T-helper 2 cell (primary cell): ENCODE data around the gene CEACAM19.
"Not testable (repeated sequence)": the region's sequence is repeated elsewhere in the genome, so short reads cannot be mapped to it uniquely, and the experiment has no call there.

ENCODE experiments used
- DNase-seq, 5 experiments: peaks; one replicate each; pipeline versions ENCODE4 v3.0.0 to v3.0.0-alpha.2; 2012 to 2022
- total RNA-seq, 2 donors: gene quantifications; one replicate each; lab custom pipeline; 2026; lab: John Stamatoyannopoulos, UW

Gene CEACAM19, protein sequence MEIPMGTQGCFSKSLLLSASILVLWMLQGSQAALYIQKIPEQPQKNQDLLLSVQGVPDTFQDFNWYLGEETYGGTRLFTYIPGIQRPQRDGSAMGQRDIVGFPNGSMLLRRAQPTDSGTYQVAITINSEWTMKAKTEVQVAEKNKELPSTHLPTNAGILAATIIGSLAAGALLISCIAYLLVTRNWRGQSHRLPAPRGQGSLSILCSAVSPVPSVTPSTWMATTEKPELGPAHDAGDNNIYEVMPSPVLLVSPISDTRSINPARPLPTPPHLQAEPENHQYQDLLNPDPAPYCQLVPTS
- total RNA-seq: 0 to 0.34 reads per million in 2 donors

DNA sequence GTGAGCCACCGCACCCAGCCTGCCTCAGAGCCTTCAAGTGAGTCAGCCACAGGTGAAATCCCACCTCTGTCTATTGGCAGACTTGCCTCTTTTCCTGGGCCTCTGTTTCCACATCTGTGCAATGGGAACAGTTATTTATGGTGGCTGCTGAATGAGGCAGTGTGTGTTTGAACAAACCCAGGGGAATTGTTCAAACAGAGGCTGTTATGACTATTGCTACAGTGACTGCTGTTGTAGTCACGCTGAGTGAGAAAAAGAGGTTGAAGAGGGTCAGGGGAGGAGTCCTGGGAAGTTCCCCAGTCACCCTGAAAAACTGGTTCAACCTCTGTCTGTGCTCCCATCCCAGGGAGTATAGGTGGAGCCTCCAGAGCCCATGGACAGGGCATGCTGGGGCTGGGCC lies at the start of gene CEACAM19:
TSS of gene CEACAM19 (plus strand) at position 83 of the 400 bp plus-strand sequence. CDS start 450 bp downstream, outside the sequence.
- no peak for DNase-seq

DNA sequence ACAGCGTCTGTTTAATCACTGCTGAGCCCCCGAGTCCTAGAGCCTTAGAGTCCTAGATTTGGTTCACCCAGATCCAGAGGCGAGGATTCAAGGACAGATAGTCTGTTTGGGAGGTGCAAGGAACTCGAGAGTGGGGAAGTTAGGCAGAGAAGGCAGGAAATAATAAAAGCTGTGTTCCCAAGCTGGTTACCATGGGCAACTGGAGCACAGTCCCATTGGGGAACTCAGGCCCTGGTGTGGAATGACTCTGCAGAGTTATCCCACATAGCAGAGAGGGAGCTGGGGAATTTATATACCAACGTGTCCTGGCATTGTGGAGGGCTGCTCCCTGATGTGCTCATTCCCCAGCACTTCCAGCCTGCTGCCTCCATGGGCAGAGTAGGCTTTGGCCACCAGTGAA lies 48.2 kb upstream of the CEACAM19 start:
- DNase-seq: no peak

DNA sequence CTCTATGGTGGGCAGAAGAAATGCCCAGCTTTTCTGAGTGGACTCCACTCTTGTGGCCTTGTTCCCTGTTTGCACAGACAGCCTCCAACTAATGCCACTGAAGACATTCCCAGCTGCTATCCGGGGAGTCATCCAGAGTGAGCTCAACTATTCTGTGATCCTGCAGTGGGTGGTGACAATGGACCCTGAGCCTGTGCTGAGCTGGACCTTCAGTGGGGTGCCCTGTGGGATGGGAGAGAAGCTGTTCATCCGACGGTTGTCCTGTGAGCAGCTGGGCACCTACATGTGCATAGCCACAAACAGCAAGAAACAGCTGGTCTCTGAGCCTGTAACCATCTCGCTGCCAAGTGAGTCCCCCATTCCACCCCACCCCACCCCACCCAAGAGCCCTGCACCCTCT lies 47.7 kb upstream of the CEACAM19 start:
- DNase-seq: no peak

DNA sequence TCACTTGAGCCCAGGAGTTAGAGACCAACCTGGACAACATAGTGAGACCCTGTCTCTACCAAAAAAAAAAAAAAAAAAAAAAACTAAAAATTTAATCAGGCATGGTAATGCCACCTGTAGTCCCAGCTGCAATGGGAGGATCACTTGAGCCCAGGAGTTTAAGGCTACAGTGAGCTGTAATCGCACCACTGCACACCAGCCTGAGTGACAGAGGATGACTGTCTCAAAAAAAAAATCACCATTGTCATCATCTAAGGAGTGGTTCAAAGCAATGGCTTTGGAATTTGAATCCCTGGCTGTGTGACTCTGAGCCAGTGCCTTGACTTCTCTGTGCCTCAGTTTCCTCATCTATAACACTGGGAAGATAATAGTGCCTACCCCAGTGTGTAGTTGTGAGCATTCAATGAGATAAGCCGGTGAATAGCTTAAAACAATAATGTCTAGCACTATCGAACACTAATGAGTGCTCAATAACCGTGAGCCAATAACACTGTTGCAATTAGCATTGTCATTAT lies 46.4 kb upstream of the CEACAM19 start:
- no peak for DNase-seq

DNA sequence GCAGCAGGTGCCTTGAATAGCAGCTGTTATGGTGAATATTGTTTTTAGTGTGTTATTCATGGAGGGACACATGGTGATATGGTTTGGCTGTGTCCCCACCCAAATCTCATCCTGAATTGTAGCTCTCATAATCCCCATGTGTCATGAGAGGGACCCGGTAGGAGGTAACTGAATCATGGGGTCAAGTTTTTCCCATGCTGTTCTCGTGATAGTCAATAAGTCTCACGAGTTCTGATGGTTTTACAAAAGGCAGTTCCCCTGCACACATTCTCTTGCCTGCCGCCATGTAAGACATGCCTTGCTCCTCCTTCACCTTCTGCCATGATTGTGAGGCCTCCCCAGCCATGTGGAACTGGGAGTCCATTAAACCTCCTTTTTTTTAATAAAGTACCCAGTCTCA lies 45.6 kb upstream of the CEACAM19 start:
- DNase-seq: not testable (repeated sequence)

DNA sequence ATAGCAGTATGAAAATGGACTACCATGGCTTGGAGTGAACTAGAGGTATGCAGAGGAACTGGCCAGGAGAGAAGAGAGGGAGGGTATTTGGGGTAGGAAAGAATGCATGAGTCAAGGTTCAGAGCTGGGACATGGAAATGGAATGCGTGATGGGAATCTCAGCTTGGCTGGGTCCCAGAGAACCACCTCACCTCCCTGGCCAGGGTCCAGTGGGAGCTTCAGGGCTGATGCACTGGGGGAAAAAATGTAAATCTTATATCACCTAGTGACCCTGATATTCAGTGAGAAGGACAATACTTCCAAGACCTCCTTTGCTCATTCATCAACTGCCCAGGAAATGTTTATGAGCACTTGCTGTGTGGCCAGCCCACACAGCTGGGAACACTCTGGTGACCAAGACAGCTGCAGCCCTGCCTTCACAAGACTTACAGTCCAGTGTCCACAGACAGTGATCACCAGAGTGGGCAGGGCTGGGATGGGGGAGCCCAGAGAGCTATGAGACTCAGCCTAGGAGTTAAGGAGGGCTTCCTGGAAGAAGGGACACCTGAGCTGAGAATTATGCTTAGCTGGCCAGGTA lies 45.1 kb upstream of the CEACAM19 start:
- no peak for DNase-seq

DNA sequence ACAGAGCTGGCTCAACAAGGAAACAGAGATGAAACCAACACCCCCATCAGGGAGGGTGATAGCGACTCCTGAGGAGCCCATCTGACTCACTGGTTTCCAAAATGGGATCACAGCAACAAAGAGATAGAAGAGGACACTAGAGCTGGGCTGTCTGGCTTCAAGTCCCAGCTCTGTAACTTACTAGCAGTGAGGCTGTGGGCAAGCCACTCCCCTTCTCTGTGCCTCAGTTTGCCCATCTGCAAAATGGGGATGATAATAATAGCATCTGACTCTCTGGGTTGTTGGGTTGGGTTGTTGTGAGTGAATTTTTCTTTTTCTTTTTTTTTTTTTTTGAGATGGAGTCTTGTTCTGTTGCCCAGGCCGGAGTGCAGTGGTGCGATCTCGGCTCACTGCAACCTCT lies 43.7 kb upstream of the CEACAM19 start:
- no peak for DNase-seq

DNA sequence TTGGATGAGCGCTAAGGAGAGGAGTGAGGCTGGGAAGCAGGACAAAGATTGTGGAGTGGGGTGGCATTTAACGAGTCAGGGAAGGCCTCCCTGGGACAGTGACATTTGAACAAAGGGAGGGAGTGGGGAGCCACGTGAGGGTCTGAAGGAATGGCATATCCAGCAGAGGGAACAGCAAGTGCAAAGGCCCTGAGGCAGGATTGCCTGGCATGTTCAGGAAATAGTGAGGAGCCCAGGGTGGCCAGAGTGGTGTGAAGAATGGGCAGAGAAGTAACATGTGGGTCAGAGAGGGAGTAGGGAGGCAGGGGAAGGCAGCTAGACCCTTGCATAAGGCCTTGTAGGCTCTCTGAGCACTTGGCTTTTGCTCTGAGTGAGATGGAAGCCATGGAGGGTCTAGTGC lies 42.5 kb upstream of the CEACAM19 start:
- no peak for DNase-seq

DNA sequence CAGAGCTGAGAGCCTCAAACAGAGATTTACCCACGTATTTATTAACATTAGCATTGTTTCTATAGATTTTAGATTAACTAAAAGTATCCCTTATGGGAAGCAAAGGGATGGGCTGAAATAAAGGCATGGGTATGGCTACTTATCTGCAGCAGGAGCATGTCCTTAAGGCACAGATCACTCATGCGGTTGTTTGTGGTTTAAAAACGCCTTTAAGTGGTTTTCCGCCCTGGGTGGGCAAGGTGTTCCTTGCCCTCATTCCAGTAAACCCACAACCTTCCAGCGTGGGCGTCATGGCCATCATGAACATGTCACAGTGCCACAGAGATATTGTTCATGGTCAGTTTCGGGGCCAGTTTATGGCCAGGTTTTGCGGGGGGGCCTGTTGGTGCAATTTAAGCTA lies 39.7 kb upstream of the CEACAM19 start:
- not testable (repeated sequence) for DNase-seq

DNA sequence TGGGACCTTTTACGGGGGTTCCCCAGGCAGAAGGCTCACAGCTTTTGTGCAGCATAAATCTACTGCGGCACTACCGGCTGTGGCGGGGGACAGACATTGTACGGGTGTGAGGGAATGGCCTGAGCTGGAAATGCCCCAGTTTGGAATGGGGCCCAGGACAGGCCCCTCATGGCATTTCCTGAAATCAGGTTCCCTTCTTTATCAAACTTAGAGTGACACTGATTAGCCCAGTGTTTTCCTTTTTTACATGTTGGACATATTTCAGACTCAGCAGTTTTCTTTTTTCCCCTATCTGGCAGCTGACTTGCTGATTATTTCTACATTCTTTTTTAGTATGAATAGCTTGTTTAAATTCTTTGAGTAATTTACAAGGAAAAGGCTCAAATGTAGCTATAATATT lies 37.2 kb upstream of the CEACAM19 start:
- DNase-seq: not testable (repeated sequence)

DNA sequence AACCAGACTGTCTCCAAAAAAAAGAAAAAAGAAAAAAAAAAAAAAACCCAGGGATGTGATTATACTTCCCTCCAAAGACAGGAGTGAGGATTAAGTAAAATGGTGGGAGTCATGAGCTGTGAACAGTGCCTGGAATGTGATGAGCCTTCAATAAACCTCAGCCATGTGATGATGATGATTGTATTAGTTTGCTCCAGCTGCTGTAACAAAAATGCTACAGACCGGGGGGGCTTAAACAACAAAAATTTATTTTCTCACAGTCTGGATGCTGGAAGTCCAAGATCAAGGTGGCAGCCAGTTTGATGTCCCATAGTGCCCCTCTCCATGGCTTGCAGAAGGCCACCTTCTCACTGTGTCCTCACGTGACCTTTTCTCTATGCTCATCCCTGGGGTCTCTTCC lies 36.5 kb upstream of the CEACAM19 start:
- DNase-seq: no peak

DNA sequence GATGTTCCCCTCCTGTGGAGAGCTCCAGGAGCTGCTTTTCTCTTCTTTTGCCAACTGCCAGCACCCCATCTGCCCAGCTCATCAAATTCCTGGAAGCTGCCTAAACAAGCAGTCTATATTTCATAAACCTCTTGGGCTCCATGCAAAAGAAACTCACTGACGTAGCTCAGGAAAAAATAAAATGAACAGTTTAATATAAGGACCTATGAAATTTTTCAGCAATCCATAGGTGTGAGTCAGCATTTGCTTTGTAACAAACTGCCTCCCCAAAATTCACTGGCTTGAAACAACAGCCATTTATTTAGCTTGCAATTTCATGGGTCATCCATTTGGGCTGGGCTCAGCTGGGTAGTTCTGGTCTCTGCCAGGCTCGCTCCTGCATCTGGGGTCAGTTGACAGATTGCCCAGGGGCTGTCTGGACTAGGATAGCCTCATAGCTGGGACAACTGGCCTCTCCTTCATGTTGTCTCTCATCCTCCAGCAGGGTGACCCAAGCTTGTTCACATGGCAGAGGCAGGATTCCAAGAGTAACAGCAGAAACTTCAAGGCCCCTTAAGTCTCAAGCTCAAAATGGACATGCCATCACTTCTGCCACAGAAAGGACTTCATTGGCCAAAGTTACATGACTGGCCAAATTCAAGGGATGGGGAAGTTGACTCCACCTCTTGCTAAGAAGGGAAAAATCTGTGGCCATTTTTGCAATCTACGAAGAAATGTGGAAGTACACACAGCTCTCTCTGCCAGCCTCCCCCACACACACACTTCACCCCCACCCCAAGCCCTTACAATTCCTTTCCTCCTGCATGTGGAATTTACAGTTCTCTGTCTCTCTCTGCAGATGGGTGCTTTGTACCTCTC lies 35.5 kb upstream of the CEACAM19 start:
- DNase-seq: no peak

DNA sequence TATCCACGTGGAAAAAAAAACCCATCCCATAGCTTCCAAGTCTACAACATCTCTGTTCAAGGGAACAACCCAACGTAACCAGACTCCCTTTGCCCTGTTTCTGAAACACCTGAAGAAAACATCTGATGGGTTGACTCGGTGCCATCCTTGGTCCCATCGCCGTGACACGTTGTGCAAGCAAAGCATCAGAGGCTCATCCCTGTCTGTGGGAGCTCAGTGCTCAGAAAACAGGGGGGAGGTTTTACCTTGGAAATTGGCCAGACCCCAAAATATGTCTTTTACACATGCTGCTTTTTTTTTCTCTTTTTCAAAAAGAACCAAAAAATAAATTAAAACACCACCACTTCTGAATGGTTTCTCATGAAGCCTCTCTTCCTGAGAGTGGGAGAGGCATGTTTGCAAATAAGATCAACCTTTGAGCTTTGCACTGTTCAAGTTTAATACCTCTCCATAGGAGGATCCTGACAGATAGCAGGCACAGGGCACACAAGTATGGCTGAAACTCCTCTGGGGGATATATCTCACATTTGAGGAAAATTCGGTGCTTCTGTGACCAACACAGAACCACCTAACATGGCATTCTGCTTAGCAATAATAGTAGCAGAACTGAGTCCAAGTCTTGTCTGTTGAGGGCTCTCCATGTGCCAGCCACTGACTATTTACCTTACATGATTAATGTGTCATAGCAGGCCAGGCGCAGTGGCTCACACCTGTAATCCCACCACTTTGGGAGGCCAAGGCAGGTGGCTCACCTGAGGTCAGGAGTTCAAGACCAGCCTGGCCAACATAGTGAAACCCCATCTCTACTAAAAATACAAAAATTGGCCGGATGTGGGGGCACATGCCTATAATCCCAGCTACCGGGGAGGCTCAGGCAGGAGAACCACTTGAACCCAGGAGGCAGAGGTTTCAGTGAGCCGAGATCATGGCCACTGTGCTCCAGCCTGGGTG lies 34.6 kb upstream of the CEACAM19 start:
- no peak for DNase-seq

DNA sequence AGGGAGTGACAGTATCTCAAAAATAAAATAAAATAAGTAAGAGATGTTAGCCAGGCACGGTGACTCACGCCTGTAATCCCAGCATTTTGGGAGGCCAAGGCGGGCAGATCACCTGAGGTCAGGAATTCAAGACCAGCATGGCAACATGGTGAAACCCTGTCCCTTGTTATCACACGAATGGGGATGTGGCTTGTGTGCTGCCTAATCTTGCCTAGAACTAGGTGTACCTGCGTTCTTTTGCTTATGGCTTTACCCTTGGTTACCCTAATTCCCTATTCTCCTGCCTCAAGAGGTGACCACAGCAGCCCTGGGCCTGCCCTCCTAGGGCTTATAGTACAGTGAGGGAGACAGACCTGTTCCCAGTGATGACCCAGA lies 33.9 kb upstream of the CEACAM19 start:
- DNase-seq: no peak

DNA sequence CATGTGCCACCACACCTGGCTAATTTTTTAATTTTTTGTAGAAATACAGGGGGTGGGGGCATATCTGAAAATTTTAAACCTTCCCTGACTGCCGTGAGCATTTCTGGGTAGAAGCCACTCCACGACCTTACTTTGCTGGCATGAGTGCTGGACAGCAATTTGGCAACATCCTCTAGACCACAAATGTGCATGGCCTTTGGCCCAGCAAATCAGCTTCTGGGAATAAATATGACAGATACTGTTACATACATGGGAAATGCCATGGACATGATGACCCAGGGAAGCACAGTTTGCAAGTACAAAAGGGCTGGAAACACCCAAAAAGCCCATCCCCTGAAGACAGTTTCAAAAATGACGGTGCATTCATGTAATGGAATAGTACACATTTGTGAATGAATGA lies 30.8 kb upstream of the CEACAM19 start:
- DNase-seq: no peak

DNA sequence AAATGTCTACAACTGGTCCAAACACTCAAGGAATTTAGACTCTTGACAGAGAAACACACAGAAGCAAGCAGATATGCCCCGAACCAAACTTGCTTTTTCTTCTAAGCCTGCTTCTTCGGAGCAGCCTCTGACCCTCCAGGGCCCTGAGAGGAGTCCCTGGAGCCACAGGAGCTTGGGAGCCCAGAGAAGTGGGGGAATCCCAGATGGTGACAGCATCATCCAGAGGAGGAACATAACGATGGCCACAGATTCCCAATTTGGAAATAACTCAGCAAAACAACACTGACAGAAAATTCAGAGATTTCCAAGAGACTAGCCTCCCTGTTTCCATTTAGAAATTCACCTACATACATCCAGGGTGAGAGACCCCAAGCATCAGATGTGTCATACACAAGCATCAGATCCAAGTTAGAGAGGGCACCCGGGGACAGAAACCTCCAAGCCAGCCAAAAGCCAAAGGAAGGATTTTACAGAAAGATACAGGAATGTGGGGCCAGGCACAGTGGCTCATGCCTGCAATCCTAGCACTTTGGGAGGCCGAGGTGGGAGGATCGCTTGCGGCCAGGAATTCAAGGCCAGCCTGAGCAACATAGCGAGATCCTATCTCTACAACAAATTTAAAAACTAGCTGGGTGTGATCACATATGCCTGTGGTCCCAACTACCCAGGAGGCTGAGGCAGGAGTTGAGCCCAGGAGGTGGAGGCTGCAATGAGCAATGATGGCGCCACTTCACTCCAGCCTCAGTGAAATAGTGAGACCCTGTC lies 29.6 kb upstream of the CEACAM19 start:
- no peak for DNase-seq

DNA sequence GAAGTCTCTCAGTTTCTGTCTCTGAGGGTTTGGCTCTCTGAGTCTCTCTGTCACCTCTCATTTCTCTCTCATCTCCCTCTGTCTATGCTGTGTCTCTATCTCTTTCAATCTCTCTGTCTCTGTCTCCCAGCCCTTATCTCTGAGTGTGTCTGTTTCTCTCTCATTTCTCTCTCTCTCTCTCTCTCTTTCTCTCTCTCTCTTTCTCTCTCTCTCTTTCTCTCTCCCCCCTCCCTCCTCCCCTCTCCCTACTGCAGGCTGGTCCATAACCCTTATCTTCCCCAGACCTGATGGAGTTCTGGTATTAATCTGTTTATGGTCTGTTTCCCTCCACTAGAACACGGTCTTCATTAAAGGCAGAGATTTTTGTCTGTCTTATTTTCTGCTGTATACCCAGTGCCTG lies 28.9 kb upstream of the CEACAM19 start:
- no peak for DNase-seq

DNA sequence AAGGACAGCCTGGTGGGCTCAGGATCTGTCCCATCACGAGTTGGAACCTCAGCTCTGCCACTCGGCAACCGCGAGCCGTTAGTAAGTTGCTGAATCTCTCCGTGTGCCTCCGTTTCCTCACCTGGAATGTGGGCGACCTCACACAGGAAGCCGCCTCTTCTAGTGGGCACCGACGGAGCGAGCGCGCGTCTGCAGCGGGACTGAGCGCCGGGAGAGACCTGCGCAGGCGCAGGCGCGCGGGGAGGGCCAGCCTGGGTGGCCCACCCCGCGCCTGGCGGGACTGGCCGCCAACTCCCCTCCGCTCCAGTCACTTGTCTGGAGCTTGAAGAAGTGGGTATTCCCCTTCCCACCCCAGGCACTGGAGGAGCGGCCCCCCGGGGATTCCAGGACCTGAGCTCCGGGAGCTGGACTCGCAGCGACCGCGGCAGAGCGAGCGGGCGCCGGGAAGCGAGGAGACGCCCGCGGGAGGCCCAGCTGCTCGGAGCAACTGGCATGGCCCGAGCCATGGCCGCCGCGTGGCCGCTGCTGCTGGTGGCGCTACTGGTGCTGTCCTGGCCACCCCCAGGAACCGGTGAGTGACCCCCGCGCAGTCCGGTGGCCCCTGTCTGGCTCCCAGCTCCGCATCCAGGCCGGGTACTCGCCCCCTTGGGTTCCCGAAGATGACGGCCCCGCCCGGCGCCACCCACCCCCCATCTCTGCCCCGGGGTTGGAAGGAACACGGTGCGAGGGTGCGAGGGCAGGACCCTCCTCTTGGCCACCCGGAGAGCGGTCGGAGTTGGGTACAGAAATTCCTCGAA lies 27.5 kb upstream of the CEACAM19 start, which contains the start of gene PVR:
TSS of gene PVR (plus strand) at position 306 of the 797 bp plus-strand sequence. CDS start at position 493, 187 bp downstream.
- peak in 1 of 5 experiments; percentile 48 for DNase-seq

DNA sequence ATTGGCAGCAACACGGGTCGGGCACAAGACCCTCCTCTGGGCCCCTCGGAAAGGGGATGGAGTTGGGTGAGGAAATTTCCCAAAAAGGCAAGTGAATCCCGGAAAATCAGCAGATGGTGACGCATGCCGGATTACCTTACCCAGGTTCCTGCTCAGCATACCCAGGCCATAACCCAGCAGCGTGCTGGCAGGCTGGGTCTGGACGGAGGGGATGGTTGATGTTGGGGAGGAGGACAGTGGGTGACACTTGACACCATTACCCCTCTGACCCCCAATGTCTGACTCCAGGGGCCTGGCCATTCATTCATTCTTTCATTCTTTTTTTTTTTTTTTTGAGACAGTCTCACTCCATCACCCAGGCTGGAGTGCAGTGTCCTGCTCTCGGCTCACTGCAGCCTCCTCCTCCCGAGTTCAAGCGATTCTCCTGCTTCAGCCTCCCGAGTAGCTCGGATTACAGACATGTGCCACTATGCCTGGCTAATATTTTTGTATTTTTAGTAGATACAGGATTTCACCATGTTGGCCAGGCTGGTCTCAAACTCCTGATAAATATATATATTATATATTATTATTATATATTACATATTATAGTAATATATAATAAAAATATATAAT lies 26.8 kb upstream of the CEACAM19 start:
- peak in 1 of 5 experiments; percentile 25 for DNase-seq
